CD4-positive, alpha-beta T cell treated with Interleukin-2 at 100 ng/mL for 4 hours (primary cell): Measurements from ENCODE around the gene GDF15.
"Not testable (repeated sequence)": the region's sequence is repeated elsewhere in the genome, so short reads cannot be mapped to it uniquely, and the experiment has no call there.

ENCODE experiments used
- DNase-seq: peaks from one replicate; pipeline ENCODE4 v3.0.0-alpha.2; 2020; ENCODE audit warnings: low spot score

The GDF15 gene

GRCh38 chr19:18364277-18364825 is 21.6 kb upstream of the GDF15 start:
- DNase-seq = not testable (repeated sequence)

- no peak for DNase-seq
Observed at GRCh38 chr19:18364826-18365528, 21.0 kb upstream of the GDF15 start.

- no peak for DNase-seq
Observed at GRCh38 chr19:18366021-18366435, 19.9 kb upstream of the GDF15 start.

GRCh38 chr19:18368504-18369222 is 17.3 kb upstream of the GDF15 start:
- DNase-seq = no peak

GRCh38 chr19:18373407-18373891 is 12.5 kb upstream of the GDF15 start:
- DNase-seq = no peak

GRCh38 chr19:18373892-18374629 is 11.9 kb upstream of the GDF15 start:
- DNase-seq = peak; percentile 50

- DNase-seq = no peak
Observed at GRCh38 chr19:18377026-18377425, 8.9 kb upstream of the GDF15 start.

- no peak for DNase-seq
Observed at GRCh38 chr19:18379803-18380747, 5.9 kb upstream of the GDF15 start.

GRCh38 chr19:18380843-18381242 is 5.1 kb upstream of the GDF15 start:
- DNase-seq = no peak

GRCh38 chr19:18383622-18384021 is 2.3 kb upstream of the GDF15 start:
- not testable (repeated sequence) for DNase-seq

- DNase-seq = no peak
Observed at GRCh38 chr19:18384775-18385174, 1.2 kb upstream of the GDF15 start.

- no peak for DNase-seq
Observed at GRCh38 chr19:18385359-18385674, 641 bp upstream of the GDF15 start.

GRCh38 chr19:18386543-18387271 is 749 bp downstream of the GDF15 start:
- no peak for DNase-seq

GRCh38 chr19:18388100-18388959 is 2.4 kb downstream of the GDF15 start:
- DNase-seq = peak; percentile 84

GRCh38 chr19:18388960-18389725 is 3.2 kb downstream of the GDF15 start:
- no peak for DNase-seq

GRCh38 chr19:18389726-18390064 is 3.7 kb downstream of the GDF15 start:
- no peak for DNase-seq

GRCh38 chr19:18390065-18390907 is 4.3 kb downstream of the GDF15 start:
- no peak for DNase-seq

GRCh38 chr19:18391509-18392075 is 5.6 kb downstream of the GDF15 start:
- no peak for DNase-seq
